ENCODE measurements around the gene PNPLA7. TPM values are rescaled to one million over a fixed set of nuclear protein-coding genes. Genes with fewer than 3 reads are reported as not detected.

PNPLA7 gene
- total and polyA plus RNA-seq, 8 donors = 3.5 to 51.3 (median 16.6) TPM

DNA sequence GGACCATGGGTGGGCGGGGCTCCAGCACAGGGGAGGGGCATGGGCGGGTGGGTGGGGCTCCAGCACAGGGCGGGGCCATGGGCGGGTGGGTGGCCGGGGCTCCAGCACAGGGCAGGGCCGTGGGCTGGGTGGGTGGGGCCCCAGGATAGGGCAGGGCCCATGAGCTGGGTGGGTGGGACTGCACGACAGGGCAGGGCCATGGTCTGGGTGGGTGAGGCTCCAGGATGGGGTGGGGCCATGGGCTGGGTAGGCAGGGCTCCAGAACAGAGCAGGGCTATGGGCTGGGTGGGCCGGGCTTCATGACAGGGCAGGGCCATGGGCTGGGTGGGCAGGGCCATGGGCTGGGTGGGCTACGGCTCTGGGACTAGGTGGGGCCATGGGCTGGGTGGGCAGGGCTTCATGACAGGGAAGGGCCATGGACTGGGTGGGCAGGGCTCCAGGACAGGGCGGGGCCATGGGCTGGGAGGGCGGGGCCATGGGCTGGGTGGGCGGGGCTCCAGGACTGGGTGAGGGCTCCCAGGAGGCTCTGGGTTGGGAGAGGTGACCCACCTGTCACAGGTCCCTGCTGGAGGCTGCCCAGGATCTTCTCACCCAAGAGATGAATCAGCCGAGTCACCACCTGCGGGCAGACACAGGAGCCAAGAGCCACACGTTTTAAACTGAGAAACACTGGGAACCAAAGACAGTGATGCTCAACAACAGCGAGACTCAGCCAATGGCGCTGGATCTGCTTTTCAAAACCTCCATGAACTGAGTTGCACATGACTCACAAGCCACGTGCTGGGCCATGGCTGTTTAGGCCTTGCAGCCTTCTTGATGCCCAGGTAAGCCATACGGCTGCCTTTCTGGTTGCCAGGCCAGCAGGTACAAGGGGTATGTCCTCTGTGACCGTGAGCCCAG lies 57.5 kb downstream of the PNPLA7 start:
- no peak overlapping the region for H3K4me3 ChIP-seq
- TF ChIP-seq POLR2AphosphoS5 (IDR thresholded peaks at IDR 0.05) (no peak), EP300 (IDR thresholded peaks at IDR 0.05) (no peak), POLR2A (IDR thresholded peaks at IDR 0.05) (no peak)
- TF ChIP-seq, protein P1, sequence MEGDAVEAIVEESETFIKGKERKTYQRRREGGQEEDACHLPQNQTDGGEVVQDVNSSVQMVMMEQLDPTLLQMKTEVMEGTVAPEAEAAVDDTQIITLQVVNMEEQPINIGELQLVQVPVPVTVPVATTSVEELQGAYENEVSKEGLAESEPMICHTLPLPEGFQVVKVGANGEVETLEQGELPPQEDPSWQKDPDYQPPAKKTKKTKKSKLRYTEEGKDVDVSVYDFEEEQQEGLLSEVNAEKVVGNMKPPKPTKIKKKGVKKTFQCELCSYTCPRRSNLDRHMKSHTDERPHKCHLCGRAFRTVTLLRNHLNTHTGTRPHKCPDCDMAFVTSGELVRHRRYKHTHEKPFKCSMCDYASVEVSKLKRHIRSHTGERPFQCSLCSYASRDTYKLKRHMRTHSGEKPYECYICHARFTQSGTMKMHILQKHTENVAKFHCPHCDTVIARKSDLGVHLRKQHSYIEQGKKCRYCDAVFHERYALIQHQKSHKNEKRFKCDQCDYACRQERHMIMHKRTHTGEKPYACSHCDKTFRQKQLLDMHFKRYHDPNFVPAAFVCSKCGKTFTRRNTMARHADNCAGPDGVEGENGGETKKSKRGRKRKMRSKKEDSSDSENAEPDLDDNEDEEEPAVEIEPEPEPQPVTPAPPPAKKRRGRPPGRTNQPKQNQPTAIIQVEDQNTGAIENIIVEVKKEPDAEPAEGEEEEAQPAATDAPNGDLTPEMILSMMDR (IDR thresholded peaks at IDR 0.05) = no peak
- 82 to 92% (median 85%) methylated on average over 10 to 20 of the region's 20 CpGs for WGBS, 5 donors
- intact Hi-C loops (cut with DNase I; ENCODE audit: low total_unique reads) = no loop called here
- no peaks in the 10 kb centered on the region for H3K9me3 ChIP-seq
- peaks cover 0 to 43% (median 28%) of the 10 kb centered on the region in 4 donors for H3K36me3 ChIP-seq
- DNase-seq = no peak
- H3K27ac ChIP-seq = no peak overlapping the region
- H3K27me3 ChIP-seq = no peaks in the 10 kb centered on the region
- no peaks in the 10 kb centered on the region for H3K4me1 ChIP-seq

GRCh38 chr9:137491735-137492432 lies 58.3 kb downstream of the PNPLA7 start:
- no peaks in the 10 kb centered on the region for H3K27me3 ChIP-seq
- no peaks in the 10 kb centered on the region for H3K9me3 ChIP-seq
- WGBS, 5 donors = 86 to 95% (median 92%) methylated on average over 13 of the region's 13 CpGs
- intact Hi-C loops (cut with DNase I; ENCODE audit: low total_unique reads) = no loop called here
- H3K4me1 ChIP-seq = no peaks in the 10 kb centered on the region
- TF ChIP-seq POLR2AphosphoS5 (IDR thresholded peaks at IDR 0.05) = no peak
- TF ChIP-seq EP300 (IDR thresholded peaks at IDR 0.05) = no peak
- TF ChIP-seq, protein P1 (IDR thresholded peaks at IDR 0.05) = no peak
- TF ChIP-seq POLR2A (IDR thresholded peaks at IDR 0.05) = no peak
- no peak for DNase-seq
- peaks cover 0 to 42% (median 24%) of the 10 kb centered on the region in 4 donors for H3K36me3 ChIP-seq
- no peak overlapping the region for H3K27ac ChIP-seq
- no peak overlapping the region for H3K4me3 ChIP-seq

DNA sequence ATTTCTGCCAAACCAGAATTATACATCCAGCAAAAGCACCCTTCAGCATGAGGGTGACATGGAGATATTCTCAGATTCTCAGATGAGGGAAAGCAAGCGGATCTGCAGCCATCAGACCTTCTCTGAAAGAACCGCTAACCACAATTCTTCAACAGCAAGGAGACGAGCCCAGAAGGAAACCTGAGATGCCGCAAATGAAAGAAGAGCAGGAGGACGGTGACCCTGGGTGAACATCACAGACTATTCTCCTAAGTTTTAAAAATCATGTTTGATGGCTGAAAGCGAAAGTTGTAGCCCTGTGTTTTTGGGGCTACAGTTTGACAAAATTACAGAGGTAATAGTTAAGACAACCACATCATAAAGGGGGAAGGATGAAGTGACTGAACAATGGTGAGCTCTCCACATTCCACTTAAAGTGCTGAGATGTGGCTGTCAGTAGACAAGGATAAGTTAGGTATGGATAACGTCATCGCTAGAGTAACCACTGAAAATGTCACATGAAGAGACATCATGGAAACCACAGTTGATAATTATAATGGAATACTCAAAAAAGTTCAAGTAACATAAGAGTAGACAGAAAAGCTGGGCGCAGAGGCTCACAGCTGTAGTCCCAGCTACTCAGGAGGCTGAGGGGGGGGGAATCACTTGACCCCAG lies 59.5 kb downstream of the PNPLA7 start:
- no peaks in the 10 kb centered on the region for H3K4me1 ChIP-seq
- H3K36me3 ChIP-seq = peaks cover 0 to 38% (median 23%) of the 10 kb centered on the region in 4 donors
- no peak overlapping the region for H3K27ac ChIP-seq
- H3K9me3 ChIP-seq = no peaks in the 10 kb centered on the region
- WGBS, 5 donors = 90 to 93% (median 92%) methylated on average over 9 of the region's 9 CpGs
- H3K27me3 ChIP-seq = no peaks in the 10 kb centered on the region
- TF ChIP-seq EP300 (IDR thresholded peaks at IDR 0.05) (no peak), POLR2AphosphoS5 (IDR thresholded peaks at IDR 0.05) (no peak), POLR2A (IDR thresholded peaks at IDR 0.05) (no peak)
- TF ChIP-seq, protein P1 (IDR thresholded peaks at IDR 0.05) = no peak
- no peak overlapping the region for H3K4me3 ChIP-seq
- DNase-seq = no peak
- intact Hi-C loops (cut with DNase I; ENCODE audit: low total_unique reads) = no loop called here

GRCh38 chr9:137488906-137489305 lies 61.3 kb downstream of the PNPLA7 start:
- Histone ChIP-seq H3K4me3 (no peak overlapping the region), H3K4me1 (no peaks in the 10 kb centered on the region), H3K27ac (no peak overlapping the region), H3K36me3 (peaks cover 0 to 34% (median 20%) of the 10 kb centered on the region in 4 donors), H3K9me3 (no peaks in the 10 kb centered on the region), H3K27me3 (no peaks in the 10 kb centered on the region)
- intact Hi-C loops (cut with DNase I; ENCODE audit: low total_unique reads) = no loop called here
- DNase-seq = no peak
- TF ChIP-seq EP300 (IDR thresholded peaks at IDR 0.05) = no peak
- no peak for TF ChIP-seq POLR2A (IDR thresholded peaks at IDR 0.05)
- TF ChIP-seq, protein P1 (IDR thresholded peaks at IDR 0.05) = no peak
- no peak for TF ChIP-seq POLR2AphosphoS5 (IDR thresholded peaks at IDR 0.05)
- WGBS, 5 donors = 89 to 96% (median 93%) methylated on average over 6 of the region's 6 CpGs

All from stomach (tissue), 9 donors.